Suppressor macrophage treated with lipopolysaccharide for 1 hour (primary cell): ENCODE data around the gene BORCS5.
"Not testable (repeated sequence)": the region's sequence is repeated elsewhere in the genome, so short reads cannot be mapped to it uniquely, and the experiment has no call there.

Source experiments
- DNase-seq, 3 donors: peaks; one replicate each; pipeline ENCODE4 v3.0.0-alpha.2; 2020 to 2022

The BORCS5 gene

DNA sequence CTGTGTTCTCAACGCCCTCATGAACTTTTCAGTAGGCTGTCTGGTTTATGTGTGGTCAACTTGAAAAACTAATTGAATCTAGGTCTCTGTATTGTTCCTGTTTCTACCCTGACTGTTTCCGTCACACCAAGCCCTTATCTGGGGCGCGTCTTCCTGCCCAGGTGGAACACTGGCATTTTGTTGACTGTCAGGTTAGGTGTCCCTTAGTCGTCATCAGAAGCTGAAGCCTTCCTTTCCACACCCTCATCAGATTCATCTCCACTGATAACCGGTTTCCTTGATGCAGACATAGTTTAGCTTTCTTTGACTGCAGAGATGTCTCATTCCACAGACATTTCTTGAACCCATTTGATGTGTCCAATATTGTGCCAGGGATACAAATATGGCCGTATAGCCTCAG is 109.3 kb downstream of the BORCS5 start:
- DNase-seq: no peak

GRCh38 chr12:12467264-12467663 is 110.4 kb downstream of the BORCS5 start:
- DNase-seq: no peak

DNA sequence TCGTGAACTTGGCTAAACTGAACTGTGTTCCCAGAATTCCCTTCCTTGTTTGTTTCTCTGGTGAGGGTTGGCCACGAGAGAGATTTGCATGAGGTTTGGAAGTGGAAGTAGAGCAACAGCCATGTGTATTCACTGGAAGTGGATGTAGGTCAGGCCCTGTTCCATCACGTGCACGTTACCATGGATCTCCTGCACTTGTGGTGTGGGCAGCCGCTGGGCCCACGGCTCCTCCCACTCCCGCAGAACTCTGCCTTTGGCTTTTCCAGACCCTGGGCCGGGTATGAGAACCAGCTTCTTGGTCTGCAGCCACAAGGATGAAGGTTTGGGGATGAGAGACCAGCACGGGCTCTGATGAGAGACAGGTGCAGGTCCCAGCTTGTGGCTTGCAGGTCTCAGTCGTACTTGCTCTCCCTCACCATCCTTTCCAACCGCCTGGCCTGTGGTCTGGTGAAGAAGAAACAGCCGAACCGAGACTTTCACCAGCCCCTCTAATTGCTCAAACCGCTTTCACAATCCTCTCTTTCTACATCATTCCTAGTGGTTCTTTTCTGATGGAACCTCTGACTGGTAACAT is 110.9 kb downstream of the BORCS5 start:
- peak; percentile 23 to 37 (median 27) for DNase-seq

- no peak for DNase-seq
Measured at GRCh38 chr12:12468575-12468974, 111.7 kb downstream of the BORCS5 start.

DNA sequence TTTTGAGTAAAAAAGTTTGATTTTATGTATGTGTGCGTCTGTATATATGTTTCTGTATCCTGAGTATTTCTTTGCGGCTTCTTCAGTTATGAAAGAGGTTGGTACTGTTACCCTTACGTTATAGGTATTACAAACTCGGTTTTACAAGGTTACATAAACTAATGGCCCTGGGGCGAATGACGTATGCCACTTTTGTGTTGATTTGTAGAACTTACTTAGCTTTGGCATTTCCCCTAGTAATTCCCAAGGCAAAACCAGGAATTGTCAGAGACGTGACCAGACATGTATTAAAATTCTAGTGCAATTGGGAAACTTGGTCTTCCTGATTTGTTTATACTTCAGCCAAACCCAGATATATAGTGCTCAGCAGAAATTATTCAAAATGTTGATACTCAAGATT is 112.5 kb downstream of the BORCS5 start:
- no peak for DNase-seq

GRCh38 chr12:12470751-12471306 is 114.0 kb downstream of the BORCS5 start:
- no peak for DNase-seq

DNA sequence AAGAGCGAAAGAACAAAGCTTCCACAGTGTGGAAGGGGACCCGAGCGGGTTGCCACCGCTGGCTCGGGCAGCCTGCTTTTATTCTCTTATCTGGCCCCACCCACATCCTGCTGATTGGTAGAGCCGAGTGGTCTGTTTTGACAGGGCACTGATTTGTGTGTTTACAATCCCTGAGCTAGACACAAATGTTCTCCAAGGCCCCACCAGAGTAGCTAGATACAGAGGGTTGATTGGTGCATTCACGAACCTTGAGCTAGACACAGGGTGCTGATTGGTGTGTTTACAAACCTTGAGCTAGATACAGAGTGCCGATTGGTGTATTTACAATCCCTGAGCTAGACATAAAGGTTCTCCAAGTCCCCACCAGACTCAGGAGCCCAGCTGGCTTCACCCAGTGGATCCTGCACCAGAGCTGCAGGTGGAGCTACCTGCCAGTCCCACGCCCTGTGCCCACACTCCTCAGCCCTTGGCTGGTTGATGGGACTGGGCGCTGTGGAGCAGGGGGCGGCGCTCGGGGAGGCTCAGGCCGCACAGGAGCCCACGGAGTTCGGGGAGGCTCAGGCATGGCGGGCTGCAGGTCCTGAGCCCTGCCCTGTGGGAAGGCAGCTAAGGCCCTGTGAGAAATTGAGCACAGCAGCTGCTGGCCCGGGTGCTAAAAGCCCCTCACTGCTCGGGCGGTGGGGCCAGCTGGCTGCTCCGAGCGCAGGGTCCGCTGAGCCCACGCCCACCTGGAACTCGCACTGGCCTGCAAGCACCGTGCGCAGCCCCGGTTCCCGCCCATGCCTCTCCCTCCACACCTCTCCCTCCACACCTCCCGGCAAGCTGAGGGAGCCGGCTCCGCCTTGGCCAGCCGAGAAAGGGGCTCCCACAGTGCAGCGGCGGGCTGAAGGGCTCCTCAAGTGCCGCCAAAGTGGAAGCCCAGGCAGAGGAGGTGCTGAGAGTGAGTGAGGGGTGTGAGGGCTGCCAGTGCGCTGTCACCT is 115.4 kb downstream of the BORCS5 start:
- not testable (repeated sequence) for DNase-seq

- DNase-seq: no peak
Measured at GRCh38 chr12:12473223-12473622, 116.3 kb downstream of the BORCS5 start.

- no peak for DNase-seq
Measured at GRCh38 chr12:12474471-12474928, 117.6 kb downstream of the BORCS5 start.

DNA sequence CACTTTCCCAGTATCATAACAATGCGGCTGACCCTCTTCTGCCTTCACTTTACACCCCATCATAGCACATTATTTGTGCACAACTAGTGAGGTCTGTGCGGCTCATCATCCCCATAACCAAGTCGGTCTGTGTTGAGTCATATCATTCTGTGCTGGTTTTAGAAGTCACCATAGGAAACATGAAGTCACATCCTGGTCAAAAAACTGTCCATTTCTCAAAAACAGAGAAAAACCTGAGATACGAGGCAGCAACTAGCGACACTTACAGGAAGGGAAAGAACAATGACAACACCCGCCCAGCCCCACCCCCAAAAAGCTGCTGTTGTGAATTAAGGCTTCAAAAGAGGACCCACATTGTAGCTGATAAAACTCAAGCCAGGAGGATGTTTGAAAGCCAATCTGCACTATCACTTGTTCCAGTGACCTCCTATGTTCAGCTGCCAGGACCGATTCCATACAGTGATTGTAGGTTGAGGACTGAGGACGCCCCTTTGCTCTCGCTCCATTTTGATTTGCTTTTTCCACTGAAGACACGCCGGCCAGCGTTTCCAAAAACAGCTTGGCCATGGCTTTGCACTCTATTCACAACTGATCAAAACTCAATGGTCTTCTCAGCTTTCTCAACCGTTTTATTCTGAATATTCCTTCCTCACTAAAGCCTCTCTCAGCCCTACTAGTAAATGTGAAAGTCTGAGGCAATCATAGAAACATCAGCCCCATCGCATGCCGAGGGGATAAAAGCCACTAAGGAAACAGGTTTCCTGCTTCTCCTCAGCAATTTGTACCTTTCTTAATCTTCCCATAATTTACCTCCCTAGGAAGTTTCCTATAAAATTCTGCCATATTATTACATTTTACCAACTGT is 118.3 kb downstream of the BORCS5 start:
- peak; percentile 13 to 57 (median 38) for DNase-seq

DNA sequence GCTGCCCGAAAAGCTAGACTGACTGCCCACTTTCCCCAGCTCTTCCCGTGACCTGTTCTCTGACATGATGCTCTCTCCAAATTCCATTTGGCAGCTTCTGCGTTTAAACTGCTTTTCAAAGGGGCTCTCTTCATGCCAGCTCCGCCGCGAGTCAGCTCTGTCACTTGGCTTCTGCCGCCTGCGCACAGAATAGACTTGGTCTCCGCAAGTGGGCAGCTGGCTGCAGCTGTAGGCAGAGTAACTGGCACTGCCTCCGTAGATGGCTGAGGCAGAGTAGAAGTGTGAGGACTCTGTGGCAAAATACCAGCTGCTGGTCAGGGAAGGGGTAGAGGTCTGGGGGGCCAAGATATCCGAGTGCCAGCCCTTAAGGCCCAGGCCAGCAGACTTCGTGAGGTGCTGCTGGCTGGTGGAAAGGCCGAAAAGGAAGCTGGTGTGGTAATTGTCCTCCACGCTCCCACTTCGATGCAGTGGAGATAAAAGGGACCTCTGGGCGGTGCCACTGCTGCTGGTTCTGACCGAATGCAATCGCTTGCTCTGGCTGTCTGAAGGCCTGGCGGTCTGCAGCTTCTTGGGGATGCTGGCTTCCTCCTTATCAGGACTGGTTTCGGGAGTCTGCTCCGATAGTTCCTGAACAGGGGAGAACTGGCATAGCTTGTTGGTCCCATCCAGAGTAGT is 120.1 kb downstream of the BORCS5 start:
- no peak for DNase-seq

- no peak for DNase-seq
Measured at GRCh38 chr12:12477532-12477890, 120.6 kb downstream of the BORCS5 start.

- DNase-seq: no peak
Measured at GRCh38 chr12:12480074-12480473, 123.2 kb downstream of the BORCS5 start.

- DNase-seq: no peak
Measured at GRCh38 chr12:12481631-12482030, 124.8 kb downstream of the BORCS5 start.

GRCh38 chr12:12482150-12482761 is 125.4 kb downstream of the BORCS5 start:
- no peak for DNase-seq

- DNase-seq: no peak
Measured at GRCh38 chr12:12482959-12483358, 126.1 kb downstream of the BORCS5 start.

- no peak for DNase-seq
Measured at GRCh38 chr12:12483438-12483837, 126.6 kb downstream of the BORCS5 start.

GRCh38 chr12:12486661-12487240 is 129.9 kb downstream of the BORCS5 start:
- DNase-seq: no peak

GRCh38 chr12:12487490-12487889 is 130.6 kb downstream of the BORCS5 start:
- DNase-seq: no peak

DNA sequence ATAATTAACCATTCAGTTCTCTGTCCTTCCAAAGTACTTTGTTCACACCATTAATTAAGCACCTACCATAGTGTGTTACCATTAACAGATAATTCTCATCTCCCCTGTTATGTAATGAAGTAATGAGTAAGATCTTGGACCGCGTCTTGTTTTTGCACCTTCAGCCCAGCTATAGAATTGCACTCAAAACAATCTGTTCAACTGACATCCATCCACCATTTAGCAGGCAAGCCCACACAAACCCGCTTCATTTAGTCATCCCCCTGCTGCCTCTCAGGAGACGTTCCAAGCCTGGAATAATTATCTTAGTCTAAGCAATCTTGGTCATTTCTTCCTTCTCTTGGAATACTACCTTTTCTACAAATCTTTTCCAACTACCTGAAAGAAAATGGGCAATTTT is 131.4 kb downstream of the BORCS5 start:
- DNase-seq: no peak

DNA sequence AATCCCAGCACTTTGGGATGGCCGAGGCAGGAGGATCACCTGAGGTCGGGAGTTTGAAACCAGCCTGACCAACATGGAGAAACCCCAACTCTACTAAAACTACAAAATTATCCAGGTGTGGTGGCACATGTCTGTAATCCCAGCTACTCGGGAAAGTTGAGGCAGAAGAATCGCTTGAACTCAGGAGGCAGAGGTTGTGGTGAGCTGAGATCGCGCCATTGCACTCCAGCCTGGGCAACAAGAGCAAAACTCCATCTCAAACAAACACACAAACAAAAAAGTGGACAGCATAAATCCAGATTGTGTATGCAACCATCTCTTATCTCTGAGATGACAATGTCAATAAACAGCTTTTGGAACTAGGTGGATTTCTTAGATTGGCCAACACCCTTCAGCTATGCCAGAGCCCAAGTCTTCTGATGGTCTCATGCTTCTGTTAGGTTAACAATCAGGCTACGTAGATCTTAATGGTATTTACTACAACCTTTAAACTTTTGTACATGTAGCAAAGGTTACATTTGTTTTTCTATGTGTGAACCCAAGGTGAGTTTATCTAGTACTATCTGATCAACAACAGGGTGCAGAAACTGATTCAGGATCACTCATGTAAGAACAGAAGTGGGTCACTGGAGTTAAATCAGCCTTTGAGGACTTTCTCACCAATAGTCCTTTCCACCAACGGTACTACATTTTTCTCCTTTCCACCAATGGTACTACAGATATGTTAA is 132.1 kb downstream of the BORCS5 start:
- DNase-seq: no peak
